Right ventricle myocardium superior (tissue), 1 donor: Measurements from ENCODE around the gene DPF3. TPM values are rescaled to one million over a fixed set of nuclear protein-coding genes. Genes with fewer than 3 reads are reported as not detected.

Experiments used
- ATAC-seq: fragments of 200-7000 bp; cut with Tn5 transposase; one replicate; pipeline ENCODE4 v1.9.1; 2020; ENCODE audit warnings: mild to moderate bottlenecking; ENCODE audit not compliant: poor library complexity
- DNase-seq: peaks from one replicate; pipeline ENCODE4 v3.0.0-alpha.2; 2020
- intact Hi-C: fragments of 100-400 bp; cut with DNase I; formaldehyde crosslinking; loops from one replicate; pipeline ENCODE4 v1.11.2; 2022
- total RNA-seq: library from RNA; stranded (reverse); fragmentation: NEBNext Ultra II Directional; extraction: Animal tissue kit (Norgen Biotek cat#: 25700); gene quantifications from one replicate; pipeline ENCODE4 v1.2.1, GENCODE V29; 2021
- donor health status: DM: no; HTN: yes; CAD: no; lungs with severe emphysema.

Gene DPF3
- total RNA-seq, 1 donor from 2014 or later = 25.0 TPM

- ATAC-seq = no peak
- intact Hi-C loops = loop anchor here (2.0 kb wide), 1 partner anchor 391 kb away; no protein-coding TSS in a partner anchor
- DNase-seq = no peak
Observed at GRCh38 chr14:72907886-72908285, 14.0 kb upstream of the DPF3 start.

DNA sequence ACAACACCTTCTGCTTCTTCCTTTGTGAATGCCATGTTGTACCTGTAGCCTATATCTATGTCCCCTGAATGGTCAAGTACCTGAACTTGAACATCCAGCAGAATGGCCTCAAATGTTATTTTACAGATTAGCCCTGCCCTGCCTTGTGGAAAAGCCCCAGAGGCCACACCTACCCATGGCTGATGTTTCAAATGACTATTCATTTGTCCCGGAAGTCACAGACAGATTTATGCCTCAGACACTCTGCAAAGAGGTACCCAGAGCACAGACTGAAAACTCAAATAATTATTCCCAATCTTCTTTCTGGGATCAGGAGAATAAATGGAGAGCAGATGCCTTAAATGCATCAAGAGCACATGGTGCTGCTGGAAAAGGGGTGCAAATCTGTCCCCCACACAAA is 13.0 kb upstream of the DPF3 start:
- DNase-seq (no peak), ATAC-seq (no peak)
- intact Hi-C loops = loop anchor here (2.0 kb wide), 1 partner anchor 390 kb away; no protein-coding TSS in a partner anchor

- ATAC-seq (no peak), DNase-seq (no peak)
- intact Hi-C loops = loop anchor here (2.0 kb wide), 1 partner anchor 390 kb away; no protein-coding TSS in a partner anchor
Observed at GRCh38 chr14:72906316-72906715, 12.4 kb upstream of the DPF3 start.

GRCh38 chr14:72904840-72905561 is 11.1 kb upstream of the DPF3 start:
- DNase-seq (peak; percentile 66), ATAC-seq (peak; percentile 76)
- intact Hi-C loops = no loop called here

GRCh38 chr14:72904218-72904617 is 10.3 kb upstream of the DPF3 start:
- intact Hi-C loops = no loop called here
- ATAC-seq = no peak

DNA sequence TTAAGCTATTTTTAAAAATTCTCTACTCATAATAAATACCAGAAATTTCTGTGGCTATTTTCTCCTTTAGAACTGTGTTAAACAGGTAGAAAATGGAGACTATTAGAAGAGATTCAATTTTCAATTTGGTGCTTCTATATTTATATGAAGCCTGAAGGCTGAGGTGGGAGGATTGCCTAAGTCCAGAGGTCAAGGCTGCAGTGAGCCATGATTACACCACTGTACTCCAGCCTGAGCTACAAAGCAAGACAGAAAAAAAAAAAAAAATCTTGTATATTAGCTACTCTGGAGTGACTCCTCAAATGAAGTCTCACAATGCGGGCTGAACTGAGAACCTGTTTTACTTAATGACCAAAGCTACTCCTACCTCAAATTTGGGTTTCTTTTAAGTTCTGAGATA is 9.8 kb upstream of the DPF3 start:
- DNase-seq = no peak
- ATAC-seq = no peak
- intact Hi-C loops = no loop called here

More at GRCh38 chr14:72904218-72904617, 10.3 kb upstream of the DPF3 start:
- no peak for DNase-seq

DNA sequence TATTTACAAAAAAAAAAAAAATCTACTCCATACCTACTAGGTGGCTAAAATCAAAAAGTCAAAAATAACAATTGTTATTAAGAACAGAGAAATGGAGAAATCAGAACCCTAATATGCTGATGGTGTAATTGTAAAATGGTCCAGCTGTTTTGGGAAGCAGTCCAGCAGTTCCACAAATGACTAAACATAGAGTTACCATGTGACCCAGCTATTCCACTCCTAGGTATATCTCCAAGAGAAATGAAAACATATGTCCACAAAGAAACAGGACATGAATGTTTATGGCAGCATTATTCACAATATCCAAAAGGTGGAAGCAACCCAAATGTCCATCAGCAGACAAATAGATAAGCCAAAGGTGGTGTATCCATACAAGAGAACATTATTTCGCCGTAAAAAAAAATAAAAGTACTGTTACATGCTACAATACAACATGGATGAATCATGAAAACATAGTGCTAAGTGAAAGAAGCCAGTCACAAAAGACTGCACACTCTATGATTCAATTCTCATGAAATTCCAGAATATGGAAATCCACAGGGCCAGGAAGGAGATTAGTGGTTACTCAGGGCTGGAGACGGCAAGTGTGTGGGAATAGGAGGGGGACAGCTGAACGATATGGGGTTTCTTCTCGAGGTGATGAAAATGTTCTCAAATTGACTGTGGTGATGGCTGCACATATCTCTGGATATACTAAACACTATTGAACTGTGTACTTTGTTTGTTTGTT is 9.1 kb upstream of the DPF3 start:
- intact Hi-C loops = no loop called here
- ATAC-seq = no peak
- DNase-seq = no peak

DNA sequence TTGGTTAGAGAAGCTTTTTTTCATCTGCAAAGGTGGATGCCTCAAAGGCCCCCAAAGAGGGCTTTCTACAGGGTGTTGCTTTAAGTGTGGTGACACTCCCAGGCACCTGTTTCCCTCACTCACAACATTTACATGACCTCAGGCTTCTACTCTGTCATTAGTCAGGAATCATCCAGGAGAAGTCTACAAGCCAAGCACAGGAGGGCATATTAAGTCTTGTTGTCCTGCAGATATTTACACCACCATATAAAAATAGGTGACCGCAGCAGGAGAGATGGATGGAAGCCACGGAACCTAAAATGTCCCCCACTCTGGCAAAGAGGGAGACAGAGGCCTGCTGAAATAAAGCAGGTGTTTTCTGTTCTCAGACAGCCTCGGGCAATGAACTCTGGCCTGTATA is 7.5 kb upstream of the DPF3 start:
- intact Hi-C loops = no loop called here
- no peak for ATAC-seq

GRCh38 chr14:72898448-72898847 is 4.5 kb upstream of the DPF3 start:
- ATAC-seq = no peak
- intact Hi-C loops = loop anchor here (10.0 kb wide), 1 partner anchor 174 kb away; no protein-coding TSS in a partner anchor
- no peak for DNase-seq

More for the DNA sequence above, 7.5 kb upstream of the DPF3 start:
- no peak for DNase-seq

GRCh38 chr14:72894623-72895378 is 900 bp upstream of the DPF3 start:
- ATAC-seq (peak; percentile 56), DNase-seq (peak; percentile 48)
- intact Hi-C loops = loop anchor here (10.0 kb wide), 1 partner anchor 170 kb away; no protein-coding TSS in a partner anchor

DNA sequence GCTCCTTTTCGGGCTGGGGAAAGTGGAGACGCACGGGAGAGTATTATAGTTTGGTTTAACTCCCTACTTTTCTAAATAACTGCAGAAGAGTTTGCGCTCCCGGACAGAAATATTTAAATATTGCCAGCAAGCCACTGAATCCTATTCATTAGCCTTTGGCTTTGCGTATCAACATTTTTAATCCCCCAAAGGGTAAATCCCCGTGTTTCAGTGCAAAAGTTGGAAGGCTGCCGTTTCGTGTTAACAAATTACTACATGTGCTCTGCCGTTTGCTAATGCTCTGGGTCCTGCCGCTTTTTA is 372 bp upstream of the DPF3 start:
- intact Hi-C loops = loop anchor here (10.0 kb wide), 1 partner anchor 169 kb away; no protein-coding TSS in a partner anchor
- DNase-seq (no peak), ATAC-seq (no peak)

DNA sequence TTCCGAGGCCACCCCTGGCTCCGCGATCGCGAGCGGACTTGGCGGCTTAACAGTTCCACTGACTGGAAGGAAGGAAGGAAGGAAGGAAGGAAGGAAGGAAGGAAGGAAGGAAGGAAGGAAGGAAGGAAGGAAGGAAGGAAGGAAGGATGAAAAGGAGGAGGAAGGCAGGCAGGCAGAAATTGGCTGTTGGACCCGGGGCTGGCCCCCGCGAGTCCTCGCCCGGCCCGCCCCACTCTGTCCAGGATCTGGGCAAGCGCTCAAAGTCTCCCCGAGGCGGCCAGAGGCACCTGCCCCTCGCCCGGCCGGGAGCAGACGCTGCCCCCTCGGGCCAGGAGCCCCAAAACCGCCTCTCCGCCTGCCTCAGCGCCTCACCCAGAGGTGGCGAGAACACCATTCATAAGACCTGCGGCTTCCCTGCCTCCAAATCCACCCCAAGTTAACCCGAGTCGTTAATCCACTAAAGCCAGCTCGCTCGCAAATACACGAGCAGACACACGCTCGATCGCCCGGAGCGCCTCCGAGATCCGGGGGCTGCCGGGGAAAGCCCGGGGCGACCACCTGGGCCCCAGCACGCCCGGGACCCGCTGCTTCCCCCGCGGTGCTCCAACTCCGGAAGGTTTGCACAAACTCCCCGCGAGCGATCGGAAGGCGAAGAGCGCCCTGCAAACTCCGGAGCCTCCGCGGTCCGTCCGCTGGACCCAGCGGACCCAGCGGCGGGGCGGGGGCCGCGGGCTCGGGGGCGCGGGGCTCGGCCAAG is 844 bp downstream of the DPF3 start:
- peak; percentile 53 for DNase-seq
- peak; percentile 42 for ATAC-seq
- intact Hi-C loops = loop anchor here (2.0 to 10.0 kb wide), 2 partner anchors 80 to 168 kb away; no protein-coding TSS in a partner anchor

DNA sequence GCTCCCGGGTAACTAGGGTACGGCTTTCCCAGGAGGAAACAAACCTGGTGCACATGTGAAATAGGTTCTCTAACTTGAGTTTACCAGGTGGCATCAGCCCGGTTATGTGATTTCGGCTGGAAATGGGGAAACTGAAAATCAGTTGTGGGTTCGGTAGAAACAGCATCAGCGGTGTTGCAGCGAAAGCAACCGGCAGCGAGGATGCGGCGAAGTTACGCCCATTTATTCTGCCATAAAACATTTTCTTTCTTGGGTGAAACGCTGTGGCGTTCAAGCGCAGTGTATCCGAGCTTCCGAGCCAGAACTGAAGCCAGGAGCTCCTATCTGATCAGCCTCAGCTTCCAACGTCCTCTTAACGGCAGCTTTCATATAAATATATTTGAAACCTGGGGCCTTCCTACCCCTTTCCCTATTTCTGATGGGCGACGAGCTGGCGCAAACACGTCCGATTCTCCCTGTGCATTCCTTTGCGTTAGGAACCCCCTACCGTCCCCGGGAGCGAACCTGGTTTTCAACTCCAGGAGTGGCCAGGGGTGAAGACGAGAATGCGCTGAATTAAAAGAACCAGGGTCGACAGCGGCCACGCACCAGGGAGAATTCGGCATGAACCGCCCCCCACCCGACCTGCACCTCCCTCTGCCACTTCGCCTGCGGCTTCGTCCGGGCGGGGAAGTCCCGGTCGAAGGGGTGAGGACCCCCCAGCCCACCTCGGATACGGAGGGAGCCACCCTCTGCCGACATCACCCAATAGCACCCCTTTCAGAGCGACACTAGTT is 1.6 kb downstream of the DPF3 start:
- intact Hi-C loops = loop anchor here (2.0 to 10.0 kb wide), 2 partner anchors 79 to 167 kb away; no protein-coding TSS in a partner anchor
- DNase-seq (no peak), ATAC-seq (no peak)

DNA sequence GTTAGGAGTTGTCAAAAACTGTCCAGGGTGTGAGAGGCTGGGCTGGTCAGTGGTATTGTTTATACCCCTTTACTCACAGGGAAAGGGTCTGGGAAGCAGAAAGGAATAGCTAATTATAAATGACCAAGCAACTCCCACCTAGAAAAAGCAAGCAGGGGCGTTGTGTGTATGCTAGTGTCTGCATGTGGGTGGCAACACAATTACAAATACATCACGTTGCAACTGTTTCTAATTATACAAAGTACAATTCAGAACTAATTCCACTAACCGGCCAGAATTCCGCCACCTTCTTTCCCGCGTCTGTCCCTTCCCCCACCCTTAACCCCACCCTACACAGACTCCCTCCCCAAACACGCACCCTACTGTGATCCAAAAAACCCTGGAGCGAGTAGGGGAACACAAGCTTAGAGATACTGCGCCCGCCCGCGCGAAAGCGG is 2.2 kb downstream of the DPF3 start:
- intact Hi-C loops = loop anchor here (2.0 to 10.0 kb wide), 2 partner anchors 79 to 167 kb away; no protein-coding TSS in a partner anchor
- ATAC-seq (no peak), DNase-seq (no peak)

DNA sequence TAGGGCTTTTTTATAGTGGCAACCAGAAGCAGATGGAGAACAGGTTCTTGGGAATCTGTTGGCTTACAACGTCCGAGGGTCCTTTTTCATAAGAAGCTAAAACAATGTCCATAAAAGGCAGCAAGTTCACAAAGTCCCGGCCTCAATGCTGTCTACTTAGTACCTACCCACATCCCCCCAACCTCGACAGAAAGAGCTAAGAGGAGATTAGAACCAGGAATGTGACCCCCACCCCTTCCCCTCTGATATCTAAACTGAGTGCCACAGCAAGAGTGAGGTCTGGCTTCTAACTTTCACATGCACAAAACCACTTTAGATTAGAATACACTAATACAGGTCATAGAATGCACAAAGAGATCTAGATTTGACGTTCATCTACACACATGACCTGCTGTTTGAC is 4.5 kb downstream of the DPF3 start:
- intact Hi-C loops = no loop called here
- ATAC-seq = peak; percentile 21
- DNase-seq = no peak

DNA sequence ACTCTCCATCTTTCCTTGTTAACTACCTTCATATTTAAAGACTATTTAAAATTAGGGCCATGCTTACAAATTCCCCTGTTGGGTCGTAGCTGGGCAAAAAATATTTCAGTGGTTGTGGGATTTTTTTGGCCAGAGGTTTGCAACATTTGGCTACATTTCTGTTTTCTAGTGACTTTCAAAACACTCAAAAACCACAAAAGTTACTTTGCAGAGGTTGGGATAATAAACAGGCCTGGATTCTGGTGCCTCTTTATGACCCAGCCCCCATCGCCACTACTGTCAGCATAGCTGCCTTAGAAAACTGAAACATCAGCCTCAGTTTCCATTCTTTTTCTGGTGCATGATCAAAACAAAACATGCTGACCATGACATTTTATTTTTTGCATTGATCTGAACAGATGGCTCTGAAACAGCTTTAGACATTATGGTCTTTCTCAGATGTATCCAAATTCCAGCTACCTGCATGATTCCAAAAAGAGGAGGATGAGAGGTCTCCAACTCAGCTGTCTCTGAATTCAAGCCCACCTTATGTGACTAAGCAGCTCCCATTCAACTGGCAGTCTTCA is 5.2 kb downstream of the DPF3 start:
- intact Hi-C loops = no loop called here
- ATAC-seq = no peak
- no peak for DNase-seq

DNA sequence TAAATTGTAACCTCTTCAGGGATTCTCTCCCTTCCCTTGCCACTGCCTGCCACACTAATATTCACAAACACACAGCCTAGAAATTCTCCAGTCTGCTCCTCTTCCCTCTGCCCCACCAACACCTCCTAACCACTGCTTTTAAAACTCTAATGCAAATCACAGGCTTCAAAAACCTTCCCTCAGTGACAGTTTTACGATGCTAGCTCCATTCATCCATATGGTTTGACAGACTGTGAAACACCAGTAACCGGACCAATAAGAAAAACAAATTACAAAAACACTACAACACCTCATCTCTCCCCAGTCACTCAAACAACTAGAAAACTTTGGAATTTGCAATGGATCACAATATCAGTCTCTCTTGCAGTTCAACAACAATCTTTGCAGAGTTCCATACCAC is 5.7 kb downstream of the DPF3 start:
- DNase-seq (no peak), ATAC-seq (no peak)
- intact Hi-C loops = no loop called here
